Transverse colon (tissue), 4 donors: ENCODE results near the gene MTARC2.

Experiments used
- CTCF ChIP-seq, 5 experiments: fragments of 200-600 bp in 3 of 5; fragments of 450-650 bp in 2 of 5; sonication (generic) in 3 of 5; IDR thresholded peaks; 1 replicate in 2 of 5; 2 replicates in 3 of 5; pipeline ENCODE4 v1.5.1; 2016 to 2017; ENCODE audit warnings: antibody characterized with exemption in 5 of 5, inconsistent platforms in 3 of 5, mild to moderate bottlenecking in 2 of 5, moderate library complexity in 1 of 5
- EP300 ChIP-seq: sonication (generic); formaldehyde crosslinking; IDR thresholded peaks from one replicate; pipeline ENCODE4 v1.6.1; 2017; ENCODE audit warnings: antibody characterized with exemption, low read depth
- POLR2AphosphoS5 ChIP-seq, 3 donors: sonication (generic); formaldehyde crosslinking; IDR thresholded peaks; one replicate each; pipeline ENCODE4 v1.6.1; 2016; ENCODE audit warnings: antibody characterized with exemption in 3 of 3

GRCh38 chr1:220701974-220702373, 46.1 kb upstream of the MTARC2 start:
- TF ChIP-seq CTCF (IDR thresholded peaks at IDR 0.05) (no peak), EP300 (no peak), POLR2AphosphoS5 (IDR thresholded peaks at IDR 0.05) (no peak)
